ENCODE results near the gene PPTC7.
"Not testable (repeated sequence)": the region's sequence is repeated elsewhere in the genome, so short reads cannot be mapped to it uniquely, and the experiment has no call there.

The PPTC7 gene

GRCh38 chr12:110583137-110584059, at the start of gene PPTC7:
TSS of gene PPTC7 (minus strand) at chr12:110583318. CDS start at chr12:110583031, 287 bp downstream.
- peak; percentile 97 for DNase-seq (ENCODE audit: low read depth in 2 of 2)

GRCh38 chr12:110627500-110628195, 44.5 kb upstream of the PPTC7 start:
- no peak for DNase-seq (ENCODE audit: low read depth in 2 of 2)

- no peak for DNase-seq (ENCODE audit: low read depth in 2 of 2)
Observed at GRCh38 chr12:110622582-110622981, 39.5 kb upstream of the PPTC7 start.

GRCh38 chr12:110619534-110619953, 36.4 kb upstream of the PPTC7 start:
- DNase-seq (ENCODE audit: low read depth in 2 of 2): no peak

GRCh38 chr12:110616471-110617115, 33.5 kb upstream of the PPTC7 start:
- DNase-seq (ENCODE audit: low read depth in 2 of 2): no peak

GRCh38 chr12:110615171-110615570, 32.1 kb upstream of the PPTC7 start:
- no peak for DNase-seq (ENCODE audit: low read depth in 2 of 2)

- peak; percentile 92 to 96 for DNase-seq (ENCODE audit: low read depth in 2 of 2)
Observed at GRCh38 chr12:110613771-110614684, 30.9 kb upstream of the PPTC7 start, which contains the start of gene TCTN1. TSS of gene TCTN1 (plus strand) at chr12:110614129. CDS start at chr12:110614183, 54 bp downstream.

GRCh38 chr12:110613071-110613770, 30.1 kb upstream of the PPTC7 start:
- no peak for DNase-seq (ENCODE audit: low read depth in 2 of 2)

GRCh38 chr12:110606253-110606611, 23.1 kb upstream of the PPTC7 start:
- no peak for DNase-seq (ENCODE audit: low read depth in 2 of 2)

- DNase-seq (ENCODE audit: low read depth in 2 of 2): peak in 1 of 2 donors; percentile 39
Observed at GRCh38 chr12:110602085-110602814, 19.1 kb upstream of the PPTC7 start.

- DNase-seq (ENCODE audit: low read depth in 2 of 2): no peak
Observed at GRCh38 chr12:110600254-110600653, 17.1 kb upstream of the PPTC7 start.

GRCh38 chr12:110599334-110599733, 16.2 kb upstream of the PPTC7 start:
- no peak for DNase-seq (ENCODE audit: low read depth in 2 of 2)

- DNase-seq (ENCODE audit: low read depth in 2 of 2): no peak
Observed at GRCh38 chr12:110597885-110598284, 14.8 kb upstream of the PPTC7 start.

GRCh38 chr12:110592919-110593318, 9.8 kb upstream of the PPTC7 start:
- DNase-seq (ENCODE audit: low read depth in 2 of 2): not testable (repeated sequence)

GRCh38 chr12:110592078-110592477, 9.0 kb upstream of the PPTC7 start:
- no peak for DNase-seq (ENCODE audit: low read depth in 2 of 2)

GRCh38 chr12:110591451-110592051, 8.4 kb upstream of the PPTC7 start:
- no peak for DNase-seq (ENCODE audit: low read depth in 2 of 2)

- DNase-seq (ENCODE audit: low read depth in 2 of 2): no peak
Observed at GRCh38 chr12:110590806-110591326, 7.7 kb upstream of the PPTC7 start.

GRCh38 chr12:110590059-110590458, 6.9 kb upstream of the PPTC7 start:
- DNase-seq (ENCODE audit: low read depth in 2 of 2): no peak

- DNase-seq (ENCODE audit: low read depth in 2 of 2): not testable (repeated sequence)
Observed at GRCh38 chr12:110587102-110587501, 4.0 kb upstream of the PPTC7 start.
